Measurements from ENCODE around the gene IL20RB.

The IL20RB gene

DNA sequence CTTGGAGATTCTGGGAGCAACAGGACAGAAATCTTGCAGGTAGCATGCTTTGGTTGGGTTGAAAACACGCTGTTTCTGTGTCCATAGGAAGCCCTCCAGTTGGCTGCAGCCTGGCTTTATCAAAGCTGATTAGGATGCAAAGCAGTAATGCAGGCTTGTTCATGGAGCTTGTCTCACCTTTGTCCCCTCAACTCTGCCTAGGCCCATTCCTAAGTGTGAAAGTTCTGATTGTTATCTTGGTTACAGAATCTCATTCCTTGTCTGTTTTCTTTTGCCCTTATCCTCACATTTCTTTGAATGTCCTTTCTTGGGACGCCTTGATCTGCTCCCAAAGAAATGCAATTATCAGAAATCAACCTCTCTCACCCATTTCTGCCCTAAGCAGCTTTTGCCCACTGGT lies 83.5 kb downstream of the IL20RB start:
- Histone ChIP-seq H3K9ac (ENCODE audit: low read length) (no peak overlapping the region), H3K4me3 (ENCODE audit: low read length) (no peak overlapping the region), H3K4me1 (ENCODE audit: control insufficient read depth, insufficient read depth, low read length) (no peaks in the 10 kb centered on the region), H3K36me3 (ENCODE audit: control insufficient read depth, insufficient read depth, low read length, severe bottlenecking) (no peaks in the 10 kb centered on the region), H3K9me3 (ENCODE audit: control insufficient read depth, low read length) (no peaks in the 10 kb centered on the region), H3K27me3 (replicated peaks; ENCODE audit: control insufficient read depth, insufficient read depth, low read length) (peaks cover 6% of the 10 kb centered on the region)
- no peak for DNase-seq (ENCODE audit: low read depth)

- Histone ChIP-seq H3K9ac (ENCODE audit: low read length) (no peak overlapping the region), H3K4me1 (ENCODE audit: control insufficient read depth, insufficient read depth, low read length) (no peaks in the 10 kb centered on the region), H3K4me3 (ENCODE audit: low read length) (no peak overlapping the region), H3K36me3 (ENCODE audit: control insufficient read depth, insufficient read depth, low read length, severe bottlenecking) (no peaks in the 10 kb centered on the region), H3K9me3 (ENCODE audit: control insufficient read depth, low read length) (no peaks in the 10 kb centered on the region), H3K27me3 (replicated peaks; ENCODE audit: control insufficient read depth, insufficient read depth, low read length) (peaks cover 6% of the 10 kb centered on the region)
- no peak for DNase-seq (ENCODE audit: low read depth)
Observed at GRCh38 chr3:137041686-137042085, 83.9 kb downstream of the IL20RB start.

GRCh38 chr3:137046747-137047146 lies 89.0 kb downstream of the IL20RB start:
- Histone ChIP-seq H3K9me3 (ENCODE audit: control insufficient read depth, low read length) (no peaks in the 10 kb centered on the region), H3K27me3 (replicated peaks; ENCODE audit: control insufficient read depth, insufficient read depth, low read length) (peaks cover 6% of the 10 kb centered on the region), H3K9ac (ENCODE audit: low read length) (no peak overlapping the region), H3K36me3 (ENCODE audit: control insufficient read depth, insufficient read depth, low read length, severe bottlenecking) (no peaks in the 10 kb centered on the region), H3K4me1 (ENCODE audit: control insufficient read depth, insufficient read depth, low read length) (no peaks in the 10 kb centered on the region), H3K4me3 (ENCODE audit: low read length) (no peak overlapping the region)
- no peak for DNase-seq (ENCODE audit: low read depth)

DNA sequence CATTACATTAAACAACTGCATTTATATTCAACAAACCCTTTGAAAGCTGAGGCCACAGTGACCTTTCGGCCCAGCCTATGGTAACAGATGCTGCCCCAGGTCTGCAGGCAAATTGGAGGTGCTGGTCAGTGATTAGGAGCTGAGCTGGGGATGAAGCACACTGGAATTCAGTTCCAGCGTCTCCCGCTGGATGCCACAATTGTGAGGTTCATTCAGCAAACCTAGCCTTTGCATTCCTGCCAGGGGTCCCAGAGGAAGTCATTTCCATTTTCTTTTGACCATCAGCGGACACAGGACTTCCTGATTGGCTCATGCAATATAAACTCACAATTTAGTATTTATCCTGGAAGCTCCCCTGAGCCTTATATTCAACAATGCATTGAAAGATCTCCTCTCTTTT lies 89.5 kb downstream of the IL20RB start:
- no peaks in the 10 kb centered on the region for H3K36me3 ChIP-seq (ENCODE audit: control insufficient read depth, insufficient read depth, low read length, severe bottlenecking)
- no peak overlapping the region for H3K4me3 ChIP-seq (ENCODE audit: low read length)
- H3K27me3 ChIP-seq (replicated peaks; ENCODE audit: control insufficient read depth, insufficient read depth, low read length), result peaks cover 6% of the 10 kb centered on the region
- H3K9ac ChIP-seq (ENCODE audit: low read length), result no peak overlapping the region
- H3K4me1 ChIP-seq (ENCODE audit: control insufficient read depth, insufficient read depth, low read length), result no peaks in the 10 kb centered on the region
- DNase-seq (ENCODE audit: low read depth), result no peak
- no peaks in the 10 kb centered on the region for H3K9me3 ChIP-seq (ENCODE audit: control insufficient read depth, low read length)

DNA sequence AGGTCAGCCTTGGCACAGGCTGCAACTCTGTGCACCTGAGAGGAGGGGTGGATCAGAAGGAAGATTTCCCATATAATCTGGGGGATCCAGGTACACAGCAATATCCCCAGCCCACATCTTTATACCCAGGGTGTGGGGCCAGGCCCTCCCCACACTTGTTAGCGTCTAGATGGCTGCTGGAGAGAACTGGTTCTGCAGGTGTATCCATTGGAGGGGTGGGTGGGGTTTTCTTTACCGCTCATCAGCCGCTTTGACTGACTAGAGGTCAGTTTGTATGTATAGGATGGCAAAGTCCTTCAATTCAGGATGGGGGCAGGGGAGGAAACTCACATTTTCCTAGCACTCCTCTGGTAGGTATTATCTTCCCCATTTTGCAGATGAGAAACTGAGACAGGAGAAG lies 92.5 kb downstream of the IL20RB start:
- DNase-seq (ENCODE audit: low read depth), result no peak
- Histone ChIP-seq H3K9ac (ENCODE audit: low read length) (no peak overlapping the region), H3K4me1 (ENCODE audit: control insufficient read depth, insufficient read depth, low read length) (no peaks in the 10 kb centered on the region), H3K27me3 (replicated peaks; ENCODE audit: control insufficient read depth, insufficient read depth, low read length) (no peaks in the 10 kb centered on the region), H3K4me3 (ENCODE audit: low read length) (no peak overlapping the region), H3K9me3 (ENCODE audit: control insufficient read depth, low read length) (no peaks in the 10 kb centered on the region), H3K36me3 (ENCODE audit: control insufficient read depth, insufficient read depth, low read length, severe bottlenecking) (no peaks in the 10 kb centered on the region)

- no peak for DNase-seq (ENCODE audit: low read depth)
- H3K4me1 ChIP-seq (ENCODE audit: control insufficient read depth, insufficient read depth, low read length), result no peaks in the 10 kb centered on the region
- H3K36me3 ChIP-seq (ENCODE audit: control insufficient read depth, insufficient read depth, low read length, severe bottlenecking), result no peaks in the 10 kb centered on the region
- no peak overlapping the region for H3K9ac ChIP-seq (ENCODE audit: low read length)
- H3K9me3 ChIP-seq (ENCODE audit: control insufficient read depth, low read length), result no peaks in the 10 kb centered on the region
- no peak overlapping the region for H3K4me3 ChIP-seq (ENCODE audit: low read length)
- H3K27me3 ChIP-seq (replicated peaks; ENCODE audit: control insufficient read depth, insufficient read depth, low read length), result no peaks in the 10 kb centered on the region
Observed at GRCh38 chr3:137052298-137052697, 94.5 kb downstream of the IL20RB start.
